ENCODE measurements around the gene OTX2.

The OTX2 gene

GRCh38 chr14:56810147-56810719 lies at the start of gene OTX2:
Gene OTX2 (minus strand): TSS chr14:56810479. CDS start chr14:56805456, 5,023 bp downstream.
- H3K27me3 ChIP-seq (replicated peaks; ENCODE audit: insufficient read depth, low read length): no peaks in the 10 kb centered on the region
- no peak within 1 kb of the TSS for H3K4me2 ChIP-seq (ENCODE audit: low read depth, low read length)
- no peak for DNase-seq
- TF ChIP-seq EZH2 (optimal IDR thresholded peaks at IDR 0.05; ENCODE audit: low read depth, low read length): no peak
- TF ChIP-seq CTCF (IDR thresholded peaks at IDR 0.05; ENCODE audit: low read length): no peak
- no peak for TF ChIP-seq EZH2phosphoT487 (IDR thresholded peaks at IDR 0.05; ENCODE audit: low read length)
- H3K36me3 ChIP-seq (replicated peaks; ENCODE audit: insufficient read depth, low read length): no peaks in the 10 kb centered on the region
- H3K9me2 ChIP-seq (replicated peaks; ENCODE audit: insufficient read depth, low read length): no peaks in the 10 kb centered on the region
- no peak within 1 kb of the TSS for H3K9ac ChIP-seq (ENCODE audit: low read length)
- H4K20me1 ChIP-seq (ENCODE audit: insufficient read depth, low read length): no peaks in the 10 kb centered on the region
- H3K79me2 ChIP-seq (ENCODE audit: low read length): no peaks in the 10 kb centered on the region
- no peak within 1 kb of the TSS for H3K4me3 ChIP-seq (ENCODE audit: low read length)
- H3K9me3 ChIP-seq (replicated peaks; ENCODE audit: insufficient read depth, low read length): no peaks in the 10 kb centered on the region
- no peaks in the 10 kb centered on the region for H3F3A ChIP-seq (ENCODE audit: insufficient read depth, low read length)
- H3K4me1 ChIP-seq (ENCODE audit: low read length): no peaks in the 10 kb centered on the region
- no peak within 1 kb of the TSS for H3K27ac ChIP-seq (ENCODE audit: low read length)
- no peak within 1 kb of the TSS for H2AFZ ChIP-seq (ENCODE audit: low read length)

- Histone ChIP-seq H4K20me1 (ENCODE audit: insufficient read depth, low read length) (no peaks in the 10 kb centered on the region), H3K4me1 (ENCODE audit: low read length) (no peaks in the 10 kb centered on the region), H3K27ac (ENCODE audit: low read length) (no peak overlapping the region), H3K4me2 (ENCODE audit: low read depth, low read length) (no peak overlapping the region), H3K9me2 (replicated peaks; ENCODE audit: insufficient read depth, low read length) (no peaks in the 10 kb centered on the region), H3F3A (ENCODE audit: insufficient read depth, low read length) (no peaks in the 10 kb centered on the region), H3K27me3 (replicated peaks; ENCODE audit: insufficient read depth, low read length) (no peaks in the 10 kb centered on the region), H3K36me3 (replicated peaks; ENCODE audit: insufficient read depth, low read length) (no peaks in the 10 kb centered on the region), H2AFZ (ENCODE audit: low read length) (no peak overlapping the region), H3K4me3 (ENCODE audit: low read length) (no peak overlapping the region), H3K9me3 (replicated peaks; ENCODE audit: insufficient read depth, low read length) (no peaks in the 10 kb centered on the region), H3K9ac (ENCODE audit: low read length) (no peak overlapping the region), H3K79me2 (ENCODE audit: low read length) (no peaks in the 10 kb centered on the region)
- DNase-seq: no peak
- TF ChIP-seq EZH2phosphoT487 (IDR thresholded peaks at IDR 0.05; ENCODE audit: low read length) (no peak), CTCF (IDR thresholded peaks at IDR 0.05; ENCODE audit: low read length) (no peak), EZH2 (optimal IDR thresholded peaks at IDR 0.05; ENCODE audit: low read depth, low read length) (no peak)
Measured at GRCh38 chr14:56858422-56858821, 48.1 kb upstream of the OTX2 start.

- Histone ChIP-seq H3K4me1 (ENCODE audit: low read length) (no peaks in the 10 kb centered on the region), H3K36me3 (replicated peaks; ENCODE audit: insufficient read depth, low read length) (no peaks in the 10 kb centered on the region), H3F3A (ENCODE audit: insufficient read depth, low read length) (no peaks in the 10 kb centered on the region), H4K20me1 (ENCODE audit: insufficient read depth, low read length) (no peaks in the 10 kb centered on the region), H3K4me3 (ENCODE audit: low read length) (no peak overlapping the region), H2AFZ (ENCODE audit: low read length) (no peak overlapping the region), H3K9me2 (replicated peaks; ENCODE audit: insufficient read depth, low read length) (no peaks in the 10 kb centered on the region), H3K9ac (ENCODE audit: low read length) (no peak overlapping the region), H3K9me3 (replicated peaks; ENCODE audit: insufficient read depth, low read length) (no peaks in the 10 kb centered on the region), H3K27ac (ENCODE audit: low read length) (no peak overlapping the region), H3K4me2 (ENCODE audit: low read depth, low read length) (no peak overlapping the region), H3K27me3 (replicated peaks; ENCODE audit: insufficient read depth, low read length) (no peaks in the 10 kb centered on the region), H3K79me2 (ENCODE audit: low read length) (no peaks in the 10 kb centered on the region)
- no peak for DNase-seq
- no peak for TF ChIP-seq CTCF (IDR thresholded peaks at IDR 0.05; ENCODE audit: low read length)
- no peak for TF ChIP-seq EZH2 (optimal IDR thresholded peaks at IDR 0.05; ENCODE audit: low read depth, low read length)
- TF ChIP-seq EZH2phosphoT487 (IDR thresholded peaks at IDR 0.05; ENCODE audit: low read length): no peak
Measured at GRCh38 chr14:56857216-56857615, 46.9 kb upstream of the OTX2 start.

Data from MM.1S (cell line).